Suppressor macrophage (primary cell): ENCODE data around the gene PDE6D.
A peak's percentile ranks its signal among the peaks of the same experiment; 100 is the strongest.
"Not testable (repeated sequence)": the region's sequence is repeated elsewhere in the genome, so short reads cannot be mapped to it uniquely, and the experiment has no call there.

Experiments used
- DNase-seq, 4 experiments: peaks; one replicate each; pipeline ENCODE4 v3.0.0-alpha.2; 2020 to 2022

Gene PDE6D

DNA sequence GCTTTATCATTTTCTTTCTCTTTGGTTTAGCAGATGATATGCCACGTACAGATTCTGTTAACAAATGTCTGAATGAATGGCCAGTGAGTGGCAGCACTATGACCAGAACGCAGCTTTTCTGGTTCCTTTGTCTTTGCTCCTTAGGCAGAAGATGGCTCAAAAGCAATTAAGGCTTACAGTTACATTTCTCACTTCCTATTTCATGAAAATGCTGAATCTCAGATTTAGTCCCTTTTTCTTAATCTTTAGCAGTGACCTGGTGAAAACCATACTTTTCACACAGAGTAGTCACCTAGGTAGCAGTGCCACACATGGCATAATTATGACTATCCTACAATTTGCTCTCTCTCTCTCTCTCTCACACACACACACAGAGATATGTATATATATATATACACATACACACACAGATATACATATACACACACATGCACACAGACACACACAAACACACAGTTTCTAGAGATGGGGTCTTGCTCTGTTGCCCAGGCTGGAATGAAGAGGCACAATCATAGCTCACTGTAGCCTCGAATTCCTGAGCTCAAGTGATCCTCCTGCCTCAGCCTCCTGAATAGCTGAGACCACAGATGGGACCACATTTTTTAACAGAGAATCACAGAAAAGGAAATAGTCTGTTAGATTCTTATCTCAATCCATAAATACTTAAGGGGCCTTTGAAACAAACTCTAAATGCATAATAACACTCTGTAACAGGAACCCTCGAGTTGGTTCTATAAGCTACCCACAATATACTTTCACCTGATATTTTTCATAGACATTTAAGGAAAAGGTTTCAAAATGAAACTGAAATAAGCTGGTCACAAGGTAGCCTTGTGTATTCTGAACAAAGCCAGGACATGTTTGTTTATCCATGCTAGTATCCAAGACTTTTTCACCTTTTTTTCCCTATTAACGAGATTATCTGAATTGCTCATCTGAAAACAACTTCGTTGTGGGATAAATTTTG is 11.6 kb downstream of the PDE6D start:
- peak; percentile 8 to 52 (median 22) for DNase-seq

- no peak for DNase-seq
Observed at GRCh38 chr2:231765496-231765929, 15.6 kb downstream of the PDE6D start.

DNA sequence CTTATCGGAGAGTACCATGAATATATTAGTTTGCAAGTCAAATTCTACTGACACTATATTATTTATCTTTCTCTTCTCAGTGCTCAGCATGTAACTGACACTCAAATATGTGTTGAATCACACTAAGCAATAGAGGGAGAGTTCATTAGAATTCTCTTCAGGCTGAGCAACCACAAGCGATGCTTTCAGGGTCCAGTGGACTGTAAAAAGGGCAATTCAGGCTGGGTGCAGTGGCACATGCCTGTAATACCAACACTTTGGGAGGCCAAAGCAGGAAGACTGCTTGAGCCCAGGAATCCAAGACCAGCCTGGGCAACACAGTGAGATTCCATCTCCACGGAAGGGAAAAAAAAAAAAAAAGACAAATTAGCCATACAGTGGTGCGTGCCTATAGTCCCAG is 16.3 kb downstream of the PDE6D start:
- DNase-seq, result no peak

DNA sequence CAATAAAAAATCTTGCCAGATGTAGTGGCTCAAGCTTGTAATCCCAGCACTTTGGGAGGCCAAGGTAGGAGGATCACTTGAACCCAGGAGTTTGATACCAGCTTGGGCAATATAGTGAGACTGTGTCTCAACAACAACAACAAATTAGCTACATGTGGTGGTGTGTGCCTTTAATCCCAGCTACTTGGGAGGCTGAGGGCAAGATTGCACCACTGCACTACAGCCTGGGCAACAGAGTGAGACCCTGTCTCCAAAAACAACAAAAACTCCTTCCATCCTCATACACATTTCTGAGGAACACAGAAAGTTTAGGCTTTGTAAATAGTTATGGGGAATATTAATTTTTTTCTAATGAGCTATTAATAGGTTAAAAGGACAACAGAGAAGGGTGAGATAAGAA is 17.0 kb downstream of the PDE6D start:
- no peak for DNase-seq

GRCh38 chr2:231761735-231762134 is 19.3 kb downstream of the PDE6D start:
- DNase-seq, result peak in 2 of 4 experiments; percentile 4 to 20

- no peak for DNase-seq
Observed at GRCh38 chr2:231752061-231752460, 29.0 kb downstream of the PDE6D start.

DNA sequence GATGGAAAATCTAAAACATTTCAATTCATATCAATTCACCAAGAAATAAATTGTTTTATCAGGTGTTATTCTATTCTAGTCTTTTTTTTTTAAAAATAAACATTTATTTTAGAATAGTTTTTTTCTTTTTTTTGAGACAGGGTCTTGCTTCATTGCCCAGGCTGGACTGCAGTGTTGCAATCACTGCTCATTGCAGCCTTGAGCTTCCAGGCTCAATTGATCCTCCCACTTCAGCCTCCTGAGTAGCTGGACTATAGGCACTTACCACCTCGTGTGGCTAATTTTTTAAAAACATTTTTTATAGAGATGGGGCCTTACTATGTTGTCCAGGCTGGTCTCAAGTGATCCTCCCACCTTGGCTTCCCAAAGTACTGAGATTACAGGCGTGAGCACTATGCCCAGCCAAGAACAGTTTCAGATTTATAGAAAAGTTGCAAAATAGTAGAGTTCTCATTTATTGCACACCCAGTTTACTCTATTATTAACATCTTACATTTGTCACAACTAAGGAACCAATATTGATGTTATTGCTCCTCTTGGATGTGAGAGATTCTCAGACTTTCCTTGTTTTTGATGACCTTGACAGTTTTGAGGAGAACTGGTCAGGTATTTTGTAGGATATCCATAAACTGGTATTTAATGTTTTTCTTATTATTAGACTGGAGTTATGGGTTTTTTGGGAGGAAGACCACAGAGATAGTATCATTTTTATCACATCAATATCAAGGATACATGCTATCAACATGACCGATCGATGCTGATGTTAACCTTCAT is 29.9 kb downstream of the PDE6D start:
- no peak for DNase-seq

GRCh38 chr2:231749016-231749415 is 32.1 kb downstream of the PDE6D start:
- DNase-seq, result not testable (repeated sequence)

- not testable (repeated sequence) for DNase-seq
Observed at GRCh38 chr2:231748153-231748896, 32.8 kb downstream of the PDE6D start.

DNA sequence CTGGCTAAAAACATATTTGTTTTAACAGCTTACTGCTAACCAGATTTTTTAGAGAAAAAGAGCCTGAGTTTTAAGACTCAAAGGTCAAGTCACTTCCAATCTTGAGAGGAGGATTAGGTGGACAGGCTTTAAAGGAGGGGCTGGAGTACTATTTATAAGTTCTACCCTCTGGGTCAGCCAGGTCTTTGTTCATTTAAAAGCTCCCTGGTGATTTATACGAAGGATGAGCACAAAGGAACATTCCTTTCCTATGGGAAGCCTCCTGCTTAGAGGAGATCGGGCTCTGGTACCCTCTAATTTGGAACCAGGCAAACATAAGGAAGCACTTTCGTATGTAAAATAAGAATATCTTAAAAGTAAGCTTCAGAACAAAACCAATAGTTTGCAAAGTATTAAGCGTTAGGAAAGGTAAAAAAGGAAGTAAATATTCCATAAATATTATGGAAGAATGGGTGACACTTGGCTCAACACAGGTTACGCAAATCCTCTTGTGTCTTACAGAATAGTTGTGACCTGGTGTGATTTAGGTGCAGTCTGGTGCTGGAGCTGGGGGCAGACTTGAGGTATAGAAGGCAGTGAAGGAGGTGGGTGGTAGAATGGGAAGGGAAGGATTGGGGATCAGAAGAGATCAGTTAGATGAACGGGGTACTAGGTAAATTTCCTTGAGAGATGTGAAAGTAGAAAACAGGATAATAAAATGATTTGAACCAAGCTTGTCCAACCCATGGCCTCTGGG is 35.6 kb downstream of the PDE6D start:
- DNase-seq, result no peak

GRCh38 chr2:231743376-231744116 is 37.5 kb downstream of the PDE6D start:
- no peak for DNase-seq

DNA sequence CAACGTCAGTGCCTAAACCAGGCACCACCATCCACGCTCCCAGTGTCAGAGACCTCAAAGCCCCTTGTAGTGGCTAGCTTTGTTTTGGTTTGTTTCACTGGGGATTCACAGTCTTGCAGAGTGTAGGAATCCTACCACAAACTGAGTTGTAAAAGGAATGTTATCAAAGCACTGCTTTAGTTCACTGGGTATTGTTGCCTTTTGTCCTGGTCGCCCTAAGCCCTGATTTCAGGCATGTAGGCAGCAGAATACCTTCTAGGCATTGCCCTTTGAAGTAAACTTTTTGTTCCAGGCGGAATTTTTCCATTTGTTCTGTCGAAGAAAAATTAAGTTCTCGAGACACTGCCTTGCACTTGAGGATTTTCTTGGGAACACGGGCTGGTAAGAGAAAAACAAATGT is 43.3 kb downstream of the PDE6D start:
- no peak for DNase-seq

GRCh38 chr2:231732604-231733003 is 48.5 kb downstream of the PDE6D start:
- no peak for DNase-seq

DNA sequence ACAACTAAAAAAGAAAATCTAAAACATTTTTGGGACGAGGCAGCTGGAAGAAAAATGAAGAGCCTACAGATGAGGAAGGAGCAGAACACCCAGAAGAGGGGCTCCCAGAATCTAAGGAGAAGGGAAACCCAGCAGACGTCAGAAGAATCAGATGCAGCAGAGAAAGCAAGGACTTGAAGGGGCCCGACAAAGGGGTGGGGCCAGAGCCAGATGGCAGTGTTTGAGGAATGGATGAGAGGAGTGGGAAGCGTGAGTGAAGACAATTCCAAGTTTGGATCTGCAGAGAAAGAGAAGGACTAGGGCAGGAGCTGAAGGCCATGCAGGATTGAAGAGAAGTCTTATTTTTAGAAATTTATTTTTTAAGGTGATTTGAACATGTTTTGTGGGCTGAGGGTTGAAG is 53.5 kb downstream of the PDE6D start:
- DNase-seq, result no peak

DNA sequence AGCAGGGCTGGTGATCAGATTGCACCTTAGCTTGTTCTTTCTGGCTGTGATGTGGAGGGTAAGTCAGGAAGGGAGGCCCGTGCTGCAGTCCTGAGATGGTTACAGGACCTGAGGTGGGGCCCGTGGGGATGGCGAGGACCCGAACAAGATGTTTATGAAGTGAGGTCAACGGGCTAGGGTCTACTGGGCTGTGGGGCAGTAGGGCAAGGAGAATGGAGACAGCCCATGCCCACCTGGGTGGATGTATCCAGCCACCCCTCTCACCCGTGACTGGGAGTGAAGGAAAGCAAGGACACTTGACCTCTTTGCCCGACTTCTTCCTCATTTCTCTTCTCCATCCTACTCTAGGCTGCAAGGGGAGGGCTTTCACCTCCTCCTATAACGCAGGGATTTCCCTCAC is 54.8 kb downstream of the PDE6D start:
- DNase-seq, result peak in 1 of 4 experiments; percentile 7

- no peak for DNase-seq
Observed at GRCh38 chr2:231725476-231725875, 55.6 kb downstream of the PDE6D start.

DNA sequence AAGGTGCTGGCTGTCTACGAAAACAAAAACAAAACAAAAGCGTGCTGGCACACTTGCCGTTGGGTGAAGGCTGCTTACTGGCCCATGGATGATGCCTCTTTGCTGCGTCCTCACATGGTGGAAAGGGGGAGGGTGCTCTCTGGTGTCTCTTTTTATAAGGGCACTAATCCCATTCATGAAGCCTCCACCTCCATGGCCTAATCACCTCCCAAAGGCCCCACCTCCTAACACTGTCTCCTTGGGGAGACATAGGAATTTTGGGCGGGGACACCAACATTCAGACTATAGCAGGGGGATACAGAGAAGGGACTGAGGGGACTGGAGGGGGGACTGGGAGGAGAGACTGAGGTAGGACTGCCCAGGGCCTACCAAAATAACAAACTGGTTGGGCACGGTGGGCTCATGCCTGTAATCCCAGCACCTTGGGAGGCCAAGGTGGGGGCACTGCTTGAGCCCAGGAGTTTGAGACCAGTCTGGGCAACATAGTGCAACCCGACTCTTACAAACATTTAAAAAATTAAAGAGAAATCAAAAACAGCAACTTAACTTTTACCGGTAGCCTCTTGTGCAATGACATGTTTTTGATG is 58.3 kb downstream of the PDE6D start:
- DNase-seq, result no peak

DNA sequence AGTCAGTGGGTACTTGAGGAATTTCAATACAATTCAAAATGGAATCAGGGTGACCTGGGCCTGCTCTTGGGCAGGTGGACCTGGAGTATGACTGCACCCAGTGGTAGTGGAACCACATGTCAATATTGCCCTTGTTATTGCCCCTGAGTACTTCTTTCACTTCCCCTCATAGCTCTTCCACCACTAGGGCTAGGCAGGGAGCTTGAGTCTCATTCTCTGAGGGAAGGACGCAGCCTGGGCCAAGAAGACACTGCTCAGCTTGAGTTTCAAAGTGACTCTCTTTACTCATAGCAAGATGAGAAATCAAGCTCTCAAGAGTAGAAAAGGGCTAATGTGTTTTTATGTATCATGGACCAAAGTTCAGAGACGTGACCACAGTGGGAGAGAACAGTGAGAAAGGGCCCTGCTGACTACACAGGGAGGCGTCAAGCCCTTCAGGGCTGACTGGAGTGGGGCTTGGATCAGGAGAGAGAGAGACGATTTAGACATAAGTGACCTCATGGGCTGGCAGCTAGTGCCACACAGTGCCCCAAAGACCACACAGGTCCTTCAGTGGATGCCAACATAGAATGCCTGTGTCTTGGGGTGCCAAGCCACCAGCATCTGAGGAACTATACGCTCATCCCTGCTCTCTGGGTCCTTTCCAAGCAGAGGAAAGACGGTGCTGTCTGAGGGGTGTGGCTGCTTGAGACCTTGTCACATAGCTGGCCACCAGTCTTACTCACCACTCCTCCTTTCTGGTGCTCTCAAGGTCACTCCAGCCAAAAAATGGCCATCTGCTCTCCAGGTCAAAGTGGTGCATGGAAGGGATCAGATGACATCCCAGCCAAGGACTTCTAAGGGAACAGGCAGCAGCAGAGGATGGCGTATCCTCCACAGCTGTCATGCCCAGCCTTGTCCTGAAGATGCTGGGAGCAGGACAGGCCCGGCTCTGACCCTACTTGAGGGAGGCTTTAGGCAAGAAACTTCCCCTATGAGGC is 59.8 kb downstream of the PDE6D start:
- peak; percentile 19 to 64 (median 52) for DNase-seq

DNA sequence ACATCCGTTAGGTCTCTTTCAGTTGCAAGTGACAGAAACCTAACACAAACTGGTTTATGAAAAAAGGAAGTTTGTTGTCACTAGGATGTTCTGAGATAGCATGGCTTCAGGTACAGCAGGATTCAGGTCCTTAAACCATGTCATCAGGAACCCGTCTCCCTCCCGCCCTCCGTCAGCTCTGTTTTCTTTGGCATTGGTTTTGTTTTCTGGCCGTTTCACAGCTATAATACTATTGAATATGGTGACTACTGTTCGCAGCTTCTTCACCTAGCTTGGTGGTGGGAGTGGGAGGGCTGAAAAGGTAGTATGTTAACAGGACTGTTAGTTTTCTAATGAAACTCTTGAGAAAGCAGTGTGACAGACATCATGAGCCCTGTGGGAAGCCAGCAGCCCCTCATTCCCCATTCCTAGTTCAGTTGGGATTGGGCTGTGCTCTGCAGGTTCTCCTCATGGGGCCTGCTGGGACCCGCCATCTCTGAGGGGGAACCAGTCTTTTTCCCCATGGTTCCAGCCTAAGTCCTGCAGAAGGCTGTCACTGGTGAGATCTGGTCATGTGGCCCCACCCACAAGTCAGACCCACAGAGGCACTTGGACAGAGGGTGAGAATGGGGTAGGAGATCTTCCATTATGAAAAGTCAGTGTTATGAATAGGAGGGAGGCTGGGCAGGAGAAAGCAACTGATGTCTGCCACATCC is 60.6 kb downstream of the PDE6D start:
- no peak for DNase-seq
